Measurements from ENCODE around the gene HHLA2.
A peak's percentile ranks its signal among the peaks of the same experiment; 100 is the strongest.
"Not testable (repeated sequence)": the region's sequence is repeated elsewhere in the genome, so short reads cannot be mapped to it uniquely, and the experiment has no call there.

HHLA2 gene

DNA sequence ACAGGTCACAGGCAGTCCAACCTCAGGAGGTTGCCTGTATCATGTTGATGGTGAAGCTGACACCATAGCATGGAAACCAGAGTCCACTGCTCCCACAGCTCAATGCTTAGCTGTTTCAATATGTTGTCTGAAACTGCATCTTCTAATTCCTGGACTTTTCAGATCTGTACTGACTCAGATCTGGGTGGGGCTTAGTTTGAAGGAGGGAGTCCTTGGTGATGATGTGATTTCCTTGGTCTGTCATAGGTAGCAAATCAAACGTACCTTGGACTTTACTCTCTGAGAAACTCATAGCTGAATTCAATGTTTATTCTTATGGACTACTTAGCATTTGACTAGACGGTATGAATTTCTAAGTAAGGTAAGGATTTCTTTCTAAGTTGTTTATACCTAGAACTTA lies at the start of gene HHLA2:
TSS of gene HHLA2 (plus strand) at position 310 of the 400 bp plus-strand sequence. CDS start 55,266 bp downstream, outside the sequence.
- no peak for FAIRE-seq
- DNase-seq (ENCODE audit: low spot score): no peak

DNA sequence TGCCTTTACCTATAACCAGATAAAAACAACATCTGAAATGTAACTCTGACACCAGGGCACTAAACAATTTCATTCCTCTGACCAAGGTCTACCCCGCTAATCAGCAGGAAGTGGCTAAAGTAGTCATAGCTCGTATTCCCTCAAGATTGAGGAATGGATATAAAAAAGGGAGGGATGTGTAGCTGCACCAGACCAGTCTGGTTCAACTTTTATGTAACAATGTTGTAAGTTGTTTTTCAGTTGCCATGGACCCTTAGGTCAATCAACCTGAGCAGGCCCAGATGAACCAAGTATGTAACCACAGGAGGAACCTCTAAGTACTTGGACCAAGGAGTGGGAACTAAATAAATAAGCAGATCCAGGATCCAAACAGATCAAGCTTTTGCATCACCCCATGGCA lies 45.7 kb upstream of the HHLA2 start:
- FAIRE-seq (peak; percentile 52), DNase-seq (ENCODE audit: low spot score) (no peak)

GRCh38 chr3:108251265-108251664 lies 45.1 kb upstream of the HHLA2 start:
- FAIRE-seq (no peak), DNase-seq (ENCODE audit: low spot score) (no peak)

GRCh38 chr3:108251844-108252243 lies 44.5 kb upstream of the HHLA2 start:
- FAIRE-seq: no peak
- DNase-seq (ENCODE audit: low spot score): no peak

DNA sequence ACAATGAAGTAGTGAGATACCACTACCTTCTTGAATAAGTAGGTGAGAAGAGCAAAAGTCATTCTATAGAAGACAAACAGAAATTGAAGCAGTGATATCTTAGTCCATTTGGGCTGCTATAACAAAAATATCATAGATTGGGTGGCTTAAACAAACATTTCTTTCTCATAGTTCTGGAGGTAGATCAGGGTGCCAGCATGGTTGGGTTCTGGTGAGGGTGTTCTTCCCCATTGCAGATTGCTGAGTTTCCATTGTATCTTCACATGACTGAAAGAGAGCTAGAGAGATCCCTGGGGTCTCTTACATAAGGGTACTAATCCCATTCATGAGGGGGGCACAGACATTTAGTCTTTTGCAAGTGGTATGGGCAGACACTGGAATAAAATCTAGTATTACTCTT lies 41.2 kb upstream of the HHLA2 start:
- FAIRE-seq (no peak), DNase-seq (ENCODE audit: low spot score) (no peak)

- not testable (repeated sequence) for FAIRE-seq; DNase-seq (ENCODE audit: low spot score)
These were observed 31.6 kb upstream of the HHLA2 start for GRCh38 chr3:108264534-108265298.

DNA sequence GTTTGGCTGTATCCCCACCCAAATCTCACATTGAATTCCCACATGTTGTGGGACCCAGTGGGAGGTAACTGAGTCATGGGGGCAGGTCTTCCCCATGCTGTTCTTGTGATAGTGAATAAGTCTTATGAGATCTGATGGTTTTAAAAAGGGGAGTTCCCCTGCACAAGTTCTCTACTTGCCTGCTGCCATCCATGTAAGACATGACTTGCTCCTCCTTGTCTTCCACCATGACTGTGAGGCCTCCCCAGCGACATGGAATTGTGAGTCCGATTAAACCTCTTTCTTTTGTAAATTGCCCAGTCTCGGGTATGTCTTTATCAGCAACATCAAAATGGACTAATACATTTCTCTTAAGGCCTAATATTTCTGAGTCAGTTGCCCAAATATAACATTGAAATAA lies 28.1 kb upstream of the HHLA2 start:
- not testable (repeated sequence) for DNase-seq (ENCODE audit: low spot score); FAIRE-seq

DNA sequence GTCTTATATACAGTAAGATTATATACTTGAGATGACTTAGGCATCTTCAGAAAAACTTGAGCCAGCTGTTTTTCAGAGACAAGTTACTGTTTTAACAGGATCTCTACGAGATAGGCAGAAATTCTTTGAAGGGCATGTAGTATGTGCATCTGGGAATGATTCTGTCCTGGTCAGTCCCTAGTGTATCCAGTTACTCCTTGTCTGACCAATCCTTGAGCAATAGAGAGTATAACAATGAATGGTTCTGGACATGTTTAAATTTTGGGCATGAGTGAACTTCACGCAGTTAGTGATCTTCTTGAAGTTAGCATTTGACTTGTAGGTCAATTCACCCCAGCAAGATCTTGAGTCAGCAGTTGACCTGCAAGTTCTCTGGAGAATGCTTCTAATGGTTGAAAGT lies 24.7 kb upstream of the HHLA2 start:
- FAIRE-seq (no peak), DNase-seq (ENCODE audit: low spot score) (no peak)

GRCh38 chr3:108279066-108279465 lies 17.3 kb upstream of the HHLA2 start:
- not testable (repeated sequence) for DNase-seq (ENCODE audit: low spot score); FAIRE-seq

- DNase-seq (ENCODE audit: low spot score): no peak
- no peak for FAIRE-seq
These were observed 15.9 kb upstream of the HHLA2 start for GRCh38 chr3:108280476-108280875.

DNA sequence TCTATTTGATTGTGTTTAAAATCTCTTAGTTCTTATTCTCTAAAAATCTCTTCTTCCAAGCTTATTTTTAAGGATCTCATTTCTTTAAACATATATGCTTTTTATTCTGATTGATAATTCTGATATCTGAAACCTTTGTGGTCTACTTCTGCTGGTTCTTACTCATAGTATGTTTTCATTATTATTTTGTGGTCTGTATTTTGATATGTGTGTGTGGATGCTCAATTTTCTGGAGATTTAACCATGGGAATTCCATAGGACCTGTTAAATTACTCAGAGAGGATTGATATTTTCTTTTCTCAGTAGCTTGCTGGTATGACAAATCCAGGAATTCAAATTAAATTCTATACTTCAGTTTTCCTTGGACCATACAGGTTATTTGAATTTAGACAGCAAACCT lies 14.7 kb upstream of the HHLA2 start:
- DNase-seq (ENCODE audit: low spot score) (no peak), FAIRE-seq (no peak)

DNA sequence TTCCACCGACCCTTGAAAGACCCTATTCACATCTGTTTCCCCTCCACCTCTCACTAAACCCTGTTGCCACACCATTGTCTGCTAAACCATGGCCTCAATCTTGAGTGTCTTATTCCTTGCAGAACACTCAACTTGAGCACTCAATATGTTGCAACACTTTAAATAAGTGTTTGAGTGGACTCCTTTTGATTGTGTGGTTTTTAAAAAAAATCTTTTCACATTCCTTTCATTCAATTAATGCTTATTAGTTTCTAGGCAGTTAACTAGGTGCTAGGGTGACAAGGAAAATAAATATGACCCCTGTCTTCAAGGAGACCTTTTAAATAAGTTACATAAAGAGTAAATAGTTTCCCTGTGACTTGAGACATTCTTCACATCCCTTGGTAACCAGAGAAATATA lies 13.3 kb upstream of the HHLA2 start:
- FAIRE-seq (no peak), DNase-seq (ENCODE audit: low spot score) (no peak)

DNA sequence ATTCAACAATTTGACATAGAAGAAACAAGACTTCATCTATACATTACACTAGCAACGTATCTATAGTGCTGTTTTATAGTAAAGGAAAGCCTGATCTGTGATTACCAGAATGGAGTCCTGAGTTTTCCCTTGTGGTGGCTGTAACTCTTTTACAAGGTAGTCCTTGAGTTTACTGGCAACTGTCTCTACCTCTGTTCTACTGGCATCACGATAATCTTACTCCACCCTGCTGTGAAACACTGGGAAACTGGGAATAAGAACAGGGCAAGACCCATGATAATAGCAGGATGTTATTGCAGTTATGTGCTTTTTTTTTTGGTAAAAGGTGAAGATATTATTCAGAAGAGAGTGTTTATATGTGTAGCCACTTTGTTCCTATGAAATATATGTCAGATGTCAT lies 12.4 kb upstream of the HHLA2 start:
- no peak for DNase-seq (ENCODE audit: low spot score)
- FAIRE-seq: no peak

- DNase-seq (ENCODE audit: low spot score): no peak
- FAIRE-seq: no peak
These were observed 11.2 kb upstream of the HHLA2 start for GRCh38 chr3:108285176-108285575.

- no peak for DNase-seq (ENCODE audit: low spot score)
- FAIRE-seq: no peak
These were observed 9.2 kb upstream of the HHLA2 start for GRCh38 chr3:108287146-108287545.

DNA sequence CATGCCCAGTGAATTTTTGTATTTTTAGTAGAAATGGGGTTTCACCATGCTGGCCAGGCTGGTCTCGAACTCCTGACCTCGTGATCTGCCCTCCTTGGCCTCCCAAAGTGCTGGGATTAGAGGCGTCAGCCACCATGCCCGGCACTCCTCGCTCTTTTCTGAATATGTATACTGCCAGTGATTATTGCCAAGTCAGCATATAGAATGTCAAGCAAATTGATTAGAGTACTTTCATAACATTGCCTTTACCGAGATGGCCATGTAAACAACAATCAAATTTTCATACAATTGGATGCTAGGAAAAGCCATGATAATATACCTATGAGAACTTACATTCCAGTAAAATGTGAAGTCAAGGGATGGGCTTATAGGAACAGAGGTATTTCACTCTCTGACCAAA lies 8.2 kb upstream of the HHLA2 start:
- not testable (repeated sequence) for DNase-seq (ENCODE audit: low spot score); FAIRE-seq

- DNase-seq (ENCODE audit: low spot score) (no peak), FAIRE-seq (no peak)
These were observed 7.2 kb upstream of the HHLA2 start for GRCh38 chr3:108289159-108289558.

- no peak for DNase-seq (ENCODE audit: low spot score)
- no peak for FAIRE-seq
These were observed 3.9 kb upstream of the HHLA2 start for GRCh38 chr3:108292450-108292849.

DNA sequence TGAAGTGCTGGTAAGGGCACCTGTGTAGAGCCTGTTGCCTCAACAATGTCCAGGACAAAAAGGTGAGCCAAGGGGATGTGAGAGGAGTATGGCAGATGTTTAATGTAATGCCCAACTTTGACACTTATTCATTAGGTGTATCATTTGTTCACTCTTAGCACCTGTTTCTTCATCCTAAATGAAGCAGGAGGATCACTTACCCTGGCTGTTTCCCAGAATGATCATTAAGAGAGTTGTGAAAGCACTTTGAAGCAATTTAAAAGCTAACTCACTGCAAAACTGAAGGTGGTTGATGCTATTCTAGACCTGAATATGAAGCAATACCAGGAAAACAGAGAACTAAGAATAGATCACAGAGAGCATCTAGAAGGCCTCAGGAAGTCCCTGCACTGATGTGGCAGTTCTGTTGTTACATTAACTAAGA lies 3.4 kb upstream of the HHLA2 start:
- FAIRE-seq: peak; percentile 9
- no peak for DNase-seq (ENCODE audit: low spot score)

DNA sequence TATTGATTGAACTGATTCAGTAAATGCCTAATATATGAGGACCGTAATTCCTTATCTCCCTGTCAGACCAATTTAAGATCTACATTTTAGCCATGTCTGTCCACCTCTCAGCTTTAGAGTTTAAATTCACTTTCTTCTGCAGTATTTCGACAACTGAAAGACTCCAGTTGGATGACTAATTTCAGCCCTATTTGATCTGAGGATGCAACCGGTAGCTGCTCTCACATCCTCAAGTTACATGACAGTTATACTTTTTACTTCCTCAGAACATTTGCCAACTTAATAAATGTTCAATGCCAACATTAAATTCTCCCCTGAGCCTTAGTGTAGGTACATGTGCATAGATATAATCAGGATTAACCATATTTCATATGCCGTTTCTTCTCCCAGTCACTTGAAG lies 2.5 kb upstream of the HHLA2 start:
- no peak for FAIRE-seq

DNA sequence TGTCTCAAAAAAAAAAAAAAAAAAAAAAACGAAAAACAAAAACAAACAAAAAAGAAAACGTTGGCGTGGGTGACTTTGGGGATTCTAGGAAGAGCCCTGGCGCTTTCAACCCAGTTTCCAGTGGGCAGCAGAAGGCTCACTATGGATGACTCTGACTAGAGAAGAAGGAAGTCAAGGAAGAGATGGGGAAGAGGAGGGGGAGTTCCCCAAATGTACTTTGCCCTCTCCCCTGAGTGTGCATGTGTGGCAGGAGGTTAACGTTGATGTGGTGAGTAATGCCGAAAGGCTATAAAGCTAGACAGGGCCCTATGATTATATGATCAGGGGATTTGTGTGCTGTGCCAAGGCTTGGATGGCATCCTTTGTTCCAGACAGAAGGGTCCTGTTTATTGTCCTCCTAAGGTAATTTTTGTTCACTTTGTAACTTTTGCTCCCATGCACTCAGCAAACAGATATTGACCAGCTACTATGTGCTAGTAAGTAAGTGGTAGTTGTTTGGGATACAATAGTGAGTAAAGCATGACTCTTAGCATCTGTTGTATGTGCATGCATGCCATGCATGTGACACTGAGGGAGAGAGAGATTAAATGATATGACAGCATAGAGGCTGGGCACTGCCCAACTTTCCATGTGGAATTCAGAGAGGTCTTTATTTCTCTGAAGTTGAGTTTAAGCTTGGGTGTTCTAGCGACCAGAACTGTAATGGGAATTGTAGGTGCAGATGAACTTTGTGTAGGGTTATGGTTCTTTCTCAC lies 750 bp upstream of the HHLA2 start:
- FAIRE-seq: no peak
- no peak for DNase-seq (ENCODE audit: low spot score)

More for the DNA sequence above, 2.5 kb upstream of the HHLA2 start:
- DNase-seq (ENCODE audit: low spot score): no peak

DNA sequence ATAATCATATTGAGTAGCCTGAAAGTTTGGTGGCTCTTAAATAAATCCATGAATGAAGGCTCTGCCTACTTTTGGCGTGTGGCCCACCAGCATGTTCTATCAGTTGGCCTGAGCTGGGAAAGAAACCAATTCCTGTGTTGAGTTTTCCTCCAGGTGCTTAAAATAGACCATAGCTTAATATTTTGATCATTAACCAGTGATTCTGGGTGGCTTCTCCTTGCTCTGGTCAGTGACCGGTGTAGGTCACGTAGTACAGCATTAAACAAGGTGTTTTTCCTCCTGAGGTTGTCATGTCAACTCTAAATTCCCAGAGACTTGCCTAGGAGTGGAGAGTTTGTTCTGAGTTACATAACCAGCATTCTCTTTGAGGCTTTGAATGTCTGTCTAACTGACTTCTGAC lies 1.3 kb downstream of the HHLA2 start:
- DNase-seq (ENCODE audit: low spot score) (no peak), FAIRE-seq (no peak)

- DNase-seq (ENCODE audit: low spot score) (no peak), FAIRE-seq (no peak)
These were observed 1.7 kb downstream of the HHLA2 start for GRCh38 chr3:108298056-108298455.
